GM21786 (cell line): ENCODE data around the gene PEX14.

Experiments used
- ATAC-seq: cut with Tn5 transposase; IDR thresholded peaks from one replicate; pipeline ENCODE4 v1.9.1; 2021; ENCODE audit not compliant: unreplicated experiment

PEX14 gene

DNA sequence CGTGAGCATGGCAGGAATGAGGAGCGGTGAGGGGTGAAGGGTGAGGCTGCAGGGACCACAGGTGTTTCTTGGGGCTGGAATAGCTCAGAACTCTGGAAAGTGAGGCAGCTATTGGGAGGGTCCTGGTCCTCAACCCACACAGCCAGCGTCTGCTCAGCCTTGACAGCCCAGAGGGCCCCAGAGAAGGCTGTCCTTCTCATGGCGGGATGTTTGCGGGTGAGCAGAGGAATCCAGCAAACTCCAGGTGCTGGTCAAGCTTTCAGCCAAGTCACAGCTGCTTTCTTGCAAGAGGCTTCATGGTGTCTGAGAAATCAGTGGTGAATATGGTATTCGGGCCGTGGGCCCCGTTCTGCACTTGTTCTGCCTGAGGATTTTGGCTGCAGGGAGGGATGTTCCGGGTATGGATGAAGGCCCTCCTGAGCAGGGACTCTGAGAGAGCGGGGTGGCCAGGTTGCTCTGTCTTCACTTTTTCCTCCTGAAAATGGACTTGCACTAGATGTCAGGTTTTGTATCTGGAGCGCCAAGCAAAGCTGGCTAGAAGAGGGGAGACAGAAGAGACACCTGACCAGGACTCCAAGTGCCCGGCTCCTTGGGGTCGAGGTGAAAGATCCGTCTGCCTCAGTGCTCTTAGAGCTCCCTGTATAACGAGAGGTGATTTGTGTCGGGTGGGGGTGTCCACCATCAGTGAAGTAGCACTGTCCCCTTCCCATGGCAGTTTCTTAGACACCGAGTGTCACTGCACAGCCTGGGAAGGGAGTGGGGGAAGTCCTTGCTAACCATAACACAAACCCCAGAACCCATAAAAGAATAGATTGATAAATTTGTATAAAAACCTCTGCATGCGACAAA, 139.9 kb downstream of the PEX14 start:
- no peak for ATAC-seq

DNA sequence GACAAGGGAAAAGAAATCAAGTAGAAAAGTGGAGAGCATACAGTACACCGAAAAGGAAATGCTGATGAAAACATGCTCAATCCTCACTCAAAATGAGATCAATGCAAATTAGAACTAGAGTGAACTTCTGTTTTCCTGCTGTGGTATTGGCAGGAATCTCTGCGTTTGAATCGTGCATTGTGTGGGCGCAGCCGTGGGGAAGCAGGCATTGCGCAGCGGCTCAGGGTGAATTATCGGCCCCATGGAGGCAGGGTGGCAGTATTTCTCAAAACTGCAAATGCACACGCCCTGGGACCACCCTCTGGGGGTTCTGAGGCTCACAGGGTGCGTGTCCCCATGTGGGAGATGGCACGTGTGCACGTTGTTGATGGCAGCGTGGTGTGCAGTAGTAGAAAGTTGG, 140.6 kb downstream of the PEX14 start:
- ATAC-seq: no peak

DNA sequence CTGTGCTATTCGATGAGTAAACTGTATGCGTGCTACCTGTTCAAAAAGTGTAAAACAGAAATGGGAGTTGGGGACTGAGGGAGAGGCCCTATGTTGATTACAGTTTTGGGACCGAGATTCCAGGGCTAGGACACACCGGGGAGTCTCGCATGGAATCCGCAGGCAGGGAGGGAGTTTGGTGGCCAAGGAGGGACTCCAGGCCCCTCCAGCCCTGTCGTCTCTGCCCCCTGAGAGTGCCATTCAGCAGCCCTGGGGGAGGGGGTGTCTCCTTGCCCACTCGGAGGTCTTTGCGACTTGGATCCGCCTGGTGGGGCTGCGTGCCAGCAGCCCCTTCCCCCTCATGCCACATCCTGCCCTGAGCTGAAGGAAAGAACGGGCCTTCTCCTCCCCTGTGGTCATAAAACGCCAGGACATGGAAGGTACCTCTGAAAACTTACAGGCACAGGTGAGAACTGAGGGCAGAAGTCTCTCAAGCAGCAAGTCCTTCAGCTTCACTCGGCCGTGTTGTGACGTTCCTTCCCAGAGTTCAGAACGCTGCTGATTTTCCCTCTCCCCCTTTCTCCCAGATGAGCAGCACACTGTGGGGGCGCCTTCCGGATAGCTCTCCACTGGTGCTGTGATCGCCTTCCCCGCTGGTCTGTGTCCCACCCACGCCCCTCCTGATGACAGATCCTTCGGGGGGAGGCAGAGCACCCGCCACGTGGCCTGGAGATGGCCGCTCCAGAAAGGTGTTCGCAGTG, 141.4 kb downstream of the PEX14 start:
- no peak for ATAC-seq

DNA sequence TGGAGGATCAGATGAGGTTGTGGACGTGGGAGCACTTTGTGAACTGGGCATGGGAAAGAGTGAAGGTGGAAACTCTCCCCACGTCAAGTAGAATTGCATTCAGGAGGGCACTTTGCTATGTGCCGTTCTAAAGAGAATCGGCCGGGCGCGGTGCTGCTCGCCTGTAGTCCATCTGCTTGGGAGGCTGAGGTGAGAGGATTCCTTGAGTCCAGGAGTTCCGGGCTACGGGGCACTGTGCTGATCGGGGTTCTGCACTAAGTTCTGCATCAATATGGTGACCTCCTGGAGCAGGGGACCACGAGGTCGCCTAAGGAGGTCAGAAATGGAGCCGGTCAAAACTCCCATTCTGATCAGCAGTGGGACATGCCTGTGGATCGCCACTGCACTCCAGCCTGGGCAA, 141.9 kb downstream of the PEX14 start:
- ATAC-seq: no peak

DNA sequence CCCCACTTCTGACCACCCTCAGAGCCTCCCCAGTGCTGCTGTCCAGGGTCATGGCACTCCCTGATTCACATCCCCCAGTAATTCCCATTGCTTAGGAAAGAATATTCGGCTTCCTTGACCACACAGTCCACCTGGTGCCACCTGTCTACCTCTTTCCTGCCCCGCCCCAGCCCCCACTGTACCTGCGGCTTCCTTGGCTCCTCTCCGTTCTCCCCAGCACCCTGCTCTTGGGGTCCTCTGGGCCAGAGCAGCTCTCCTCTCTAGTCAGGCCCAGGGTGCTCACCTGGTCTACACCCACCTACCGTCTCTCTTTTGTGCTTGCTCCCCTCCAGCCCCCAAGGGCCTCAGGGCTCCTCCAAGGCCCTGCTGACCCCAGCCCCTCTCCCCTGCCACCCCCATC, 142.6 kb downstream of the PEX14 start:
- ATAC-seq: no peak

DNA sequence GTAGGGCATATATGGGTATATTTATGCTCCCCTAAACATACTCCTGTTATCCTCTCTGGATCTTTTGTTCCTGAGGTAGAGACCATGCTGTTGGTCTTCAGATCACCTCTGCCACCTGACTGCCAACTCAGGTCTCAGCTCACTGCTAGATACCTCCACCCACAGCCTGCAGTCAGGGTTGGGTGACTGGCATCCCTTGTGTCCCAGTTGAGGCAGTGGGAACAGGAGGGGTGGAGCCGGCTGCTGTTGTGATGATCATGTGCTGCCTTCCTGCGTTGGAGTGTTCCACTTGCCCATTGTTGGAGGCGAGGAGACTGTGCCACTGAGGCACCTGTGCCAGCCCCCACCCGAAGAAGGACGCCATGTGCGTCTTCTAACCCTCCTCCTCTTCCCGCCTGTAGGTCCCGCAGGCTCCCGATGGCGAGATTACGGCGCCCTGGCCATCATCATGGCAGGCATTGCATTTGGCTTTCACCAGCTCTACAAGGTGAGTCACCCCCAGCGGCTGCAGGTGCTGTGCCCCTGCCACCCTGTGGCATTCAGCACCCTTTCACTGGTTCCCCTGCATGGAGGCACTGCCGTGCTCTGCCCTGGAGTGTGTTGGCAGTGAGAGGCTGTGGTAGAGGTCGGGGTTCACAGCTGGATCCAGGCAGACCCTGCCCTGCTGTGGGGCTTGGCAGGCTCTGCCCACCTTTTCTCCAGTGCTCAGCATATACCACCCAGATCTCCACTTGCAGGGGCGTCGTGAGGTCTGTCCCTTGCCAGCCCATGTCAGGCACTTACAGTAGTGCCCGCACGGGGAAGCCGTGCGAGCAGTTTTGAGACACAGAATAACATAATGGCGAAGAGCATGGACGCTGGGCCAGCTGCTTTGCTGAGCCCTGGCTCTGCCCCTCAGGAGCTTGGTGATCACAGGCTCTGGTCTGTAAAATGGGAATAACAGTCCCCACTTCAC, 143.5 kb downstream of the PEX14 start:
- no peak for ATAC-seq

DNA sequence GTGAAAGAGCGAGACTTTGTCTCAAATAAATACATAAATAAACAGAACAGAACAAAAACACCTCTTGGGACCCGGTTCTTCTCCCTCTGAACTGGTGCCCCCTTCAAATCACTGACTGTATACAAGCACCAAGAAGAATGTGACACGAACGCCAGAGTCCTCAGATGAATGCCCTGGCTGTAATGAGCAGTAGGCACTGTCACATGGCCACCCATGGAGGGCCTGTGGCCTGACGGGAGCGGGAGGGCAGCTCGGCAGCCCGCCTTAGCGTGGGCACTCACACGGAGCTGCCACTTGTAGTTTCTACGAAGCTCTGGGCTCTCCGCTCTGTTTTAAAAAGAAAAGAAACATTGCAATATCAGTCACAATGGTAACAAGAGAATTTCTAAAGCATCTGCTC, 146.0 kb downstream of the PEX14 start:
- ATAC-seq: no peak

DNA sequence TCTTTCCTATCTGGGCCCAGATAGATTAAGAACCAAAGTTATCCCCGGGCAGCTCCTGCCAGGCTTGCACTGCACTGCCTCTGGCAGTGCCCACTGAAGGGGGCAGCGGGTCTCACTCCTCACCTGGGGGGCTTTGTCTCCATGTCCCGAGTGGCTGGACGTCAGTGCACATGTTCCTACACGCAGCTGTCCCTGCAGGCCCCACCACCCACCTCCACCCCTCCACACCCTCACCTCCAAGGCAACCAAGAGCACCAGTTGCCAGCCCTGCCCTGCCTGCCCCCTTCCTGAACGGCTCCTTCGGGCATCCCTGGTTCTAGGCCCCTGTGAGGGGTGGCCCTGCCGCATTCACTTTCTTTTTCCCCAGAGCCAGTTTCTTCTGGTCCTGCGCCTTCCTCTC, 147.2 kb downstream of the PEX14 start:
- no peak for ATAC-seq

DNA sequence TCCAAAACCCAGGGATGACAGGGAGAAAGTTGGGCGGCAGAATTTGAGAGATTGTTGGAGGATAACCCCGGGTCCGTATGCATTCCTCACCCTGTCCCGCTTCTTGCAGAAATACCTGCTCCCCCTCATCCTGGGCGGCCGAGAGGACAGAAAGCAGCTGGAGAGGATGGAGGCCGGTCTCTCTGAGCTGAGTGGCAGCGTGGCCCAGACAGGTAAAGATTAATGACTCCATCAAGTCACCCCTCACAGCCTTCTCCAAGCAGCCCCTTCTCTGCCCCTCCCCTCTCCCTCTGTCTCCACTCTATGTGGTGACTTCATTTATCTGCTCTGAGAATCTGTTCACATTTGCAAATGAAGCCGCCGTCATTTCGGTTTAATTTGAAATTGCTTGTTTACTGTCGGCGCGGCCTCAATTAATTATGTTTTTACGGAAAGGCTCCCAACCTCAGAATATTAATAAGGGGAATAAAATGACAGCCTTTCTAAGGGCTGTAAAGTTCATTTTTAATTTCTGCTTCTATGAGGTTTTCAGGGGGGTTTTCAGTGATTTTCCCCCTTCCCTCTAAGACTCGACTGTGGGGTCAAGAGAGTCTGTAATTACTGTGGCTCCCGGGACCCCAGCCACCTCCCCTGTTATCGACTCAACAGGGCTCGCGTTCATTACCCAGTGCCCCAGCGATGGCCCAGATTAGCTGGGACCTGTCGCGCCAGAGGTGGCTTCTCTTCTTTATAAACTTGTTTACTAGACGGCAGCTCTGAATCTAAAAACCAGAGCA, 148.3 kb downstream of the PEX14 start:
- ATAC-seq: no peak

DNA sequence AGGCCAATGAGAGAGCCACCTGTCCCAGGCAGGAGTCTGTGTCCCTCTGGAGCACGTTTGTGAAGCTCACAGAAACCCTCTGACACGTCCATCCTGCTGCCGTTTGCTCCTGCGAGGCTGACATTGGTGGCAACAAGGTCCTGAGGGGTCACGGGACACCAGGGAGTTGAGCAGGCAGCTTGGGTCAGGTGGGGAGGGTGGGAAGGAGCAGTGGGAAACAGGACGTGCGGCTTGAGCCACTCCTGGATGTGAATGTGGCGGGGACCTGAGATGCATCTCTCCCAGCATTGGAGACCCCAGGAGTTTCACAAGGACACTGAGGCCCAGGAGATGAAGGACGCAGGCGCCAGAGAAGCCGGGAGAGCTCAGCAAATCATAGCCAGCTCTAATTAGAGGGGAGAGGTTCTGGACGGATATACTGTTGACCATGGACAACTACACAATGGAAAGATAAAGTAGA, 149.0 kb downstream of the PEX14 start:
- no peak for ATAC-seq

DNA sequence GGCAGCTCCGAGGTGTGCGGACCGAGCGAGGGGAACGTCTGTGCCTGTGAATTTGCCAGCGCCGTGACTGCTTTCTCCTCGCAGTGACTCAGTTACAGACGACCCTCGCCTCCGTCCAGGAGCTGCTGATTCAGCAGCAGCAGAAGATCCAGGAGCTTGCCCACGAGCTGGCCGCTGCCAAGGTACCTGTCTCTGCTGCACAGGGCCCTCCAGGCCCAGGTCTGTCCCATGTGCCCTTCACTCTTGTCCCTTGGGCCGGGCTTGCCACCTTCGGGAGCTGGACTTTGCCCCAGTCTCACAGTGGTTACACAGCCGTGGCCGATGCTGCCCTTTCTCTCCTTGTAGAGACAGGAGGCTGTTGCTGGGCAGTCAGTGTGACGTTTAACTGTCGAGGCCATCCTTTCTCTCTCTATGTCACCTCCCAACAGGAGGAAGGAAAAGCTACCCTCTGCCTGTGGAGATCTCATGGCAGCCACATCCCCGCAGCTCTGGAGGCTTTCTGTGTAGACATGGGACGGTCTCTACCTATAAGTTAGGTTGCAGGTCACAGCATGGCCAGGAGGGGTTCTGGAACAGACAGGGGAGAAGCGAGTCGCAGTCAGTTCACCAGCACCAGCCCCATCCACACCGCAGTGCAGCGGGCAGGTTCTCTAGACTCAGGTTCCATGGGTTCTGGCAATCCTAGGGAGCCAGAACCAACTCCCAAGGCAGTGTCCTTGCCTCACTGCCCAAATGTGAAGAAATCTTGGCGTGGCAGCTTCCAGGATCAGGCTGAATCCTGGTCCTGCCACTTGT, 149.7 kb downstream of the PEX14 start:
- ATAC-seq: no peak

DNA sequence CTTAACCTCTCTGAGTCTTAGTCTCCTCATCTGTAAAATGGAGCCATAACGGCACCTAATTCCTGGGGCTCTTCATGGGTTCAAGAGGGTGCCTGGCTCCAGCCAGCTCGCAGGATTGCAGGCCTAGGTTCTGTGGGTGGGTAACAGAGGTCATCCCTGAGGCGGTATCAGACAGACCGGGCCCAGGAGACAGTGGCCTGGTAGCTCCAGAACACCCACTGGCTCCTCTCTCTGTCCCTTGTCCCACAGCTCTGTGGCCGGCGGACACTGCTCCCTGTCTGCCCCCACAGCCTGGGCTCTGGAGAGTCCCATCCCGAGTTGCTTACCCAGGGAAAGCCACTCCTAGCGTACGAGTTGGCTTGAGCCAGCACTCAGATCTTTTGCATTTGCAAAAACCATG, 150.3 kb downstream of the PEX14 start:
- ATAC-seq: no peak

DNA sequence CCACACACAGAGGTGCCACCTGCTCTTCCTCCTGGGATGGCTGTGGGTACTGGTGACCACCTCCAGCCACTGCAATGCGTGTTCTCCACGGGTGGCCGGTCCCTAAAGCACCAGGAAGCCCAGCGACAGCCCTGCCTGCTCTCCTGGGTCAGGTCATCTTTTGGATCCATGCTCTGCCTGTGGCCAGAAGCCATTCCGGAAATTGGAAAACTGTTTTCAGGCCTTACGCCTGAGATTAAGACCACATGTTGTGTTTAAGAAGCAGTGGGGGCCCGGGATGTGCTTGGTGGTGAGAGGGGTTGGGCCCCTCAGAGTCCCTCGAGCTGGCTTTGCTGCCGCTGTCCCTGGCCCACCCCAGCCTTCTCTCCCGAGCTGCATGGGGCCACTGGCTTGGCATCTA, 150.8 kb downstream of the PEX14 start:
- ATAC-seq: no peak

DNA sequence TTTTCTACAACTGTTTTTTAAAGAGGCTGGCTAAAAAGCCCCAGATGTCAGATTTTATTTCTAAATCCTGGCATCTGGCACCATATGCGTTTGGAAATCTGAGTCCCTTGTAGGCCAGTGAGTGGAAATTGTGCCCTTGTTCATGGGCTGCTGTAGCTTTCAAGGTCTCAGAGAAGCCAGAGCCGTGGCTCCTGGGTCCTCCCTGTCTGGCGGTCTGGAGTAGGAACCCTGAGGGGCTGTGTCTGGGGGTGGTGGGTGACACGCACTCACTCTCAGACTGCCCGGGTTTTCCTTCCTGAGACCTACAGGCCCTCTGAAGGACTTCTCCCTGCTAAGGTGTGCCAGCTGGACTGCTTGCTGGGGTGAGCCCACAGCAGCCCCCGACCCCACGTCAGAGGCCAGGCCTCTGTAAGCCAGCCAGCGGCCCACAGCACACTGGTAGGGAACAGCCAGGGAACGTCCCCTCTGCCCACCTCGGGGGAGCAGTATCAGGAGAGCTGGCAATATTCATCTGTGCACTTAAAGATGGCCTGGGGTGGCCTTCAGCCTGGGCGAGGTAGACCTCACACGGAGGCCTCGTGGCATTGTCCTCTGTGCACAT, 151.5 kb downstream of the PEX14 start:
- no peak for ATAC-seq

DNA sequence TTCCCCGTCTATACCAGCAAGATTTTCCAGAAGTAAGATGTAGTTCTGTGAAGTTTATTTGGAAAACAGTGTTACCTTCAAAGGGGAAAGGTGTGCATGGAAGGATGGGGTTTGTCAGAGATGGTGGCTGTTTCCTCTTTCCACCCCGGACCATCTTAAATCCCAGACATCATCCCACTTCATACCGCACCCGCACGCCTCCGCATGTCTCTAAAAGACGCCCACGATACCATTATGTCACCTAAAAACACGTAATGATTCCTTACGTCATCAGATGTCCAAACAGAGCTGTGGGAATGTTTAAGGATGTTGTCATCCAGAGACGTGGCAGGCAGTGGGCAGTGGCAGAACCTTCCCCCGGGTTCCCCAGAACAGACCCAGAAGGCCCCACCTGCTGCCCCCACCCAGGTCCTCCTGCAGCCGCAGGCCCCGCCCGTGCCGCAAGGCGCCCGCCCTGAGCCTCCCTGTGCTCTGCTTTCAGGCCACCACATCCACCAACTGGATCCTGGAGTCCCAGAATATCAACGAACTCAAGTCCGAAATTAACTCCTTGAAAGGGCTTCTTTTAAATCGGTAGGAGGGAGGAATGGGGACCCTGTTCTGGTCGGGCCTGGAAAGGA, 152.2 kb downstream of the PEX14 start:
- ATAC-seq: no peak

DNA sequence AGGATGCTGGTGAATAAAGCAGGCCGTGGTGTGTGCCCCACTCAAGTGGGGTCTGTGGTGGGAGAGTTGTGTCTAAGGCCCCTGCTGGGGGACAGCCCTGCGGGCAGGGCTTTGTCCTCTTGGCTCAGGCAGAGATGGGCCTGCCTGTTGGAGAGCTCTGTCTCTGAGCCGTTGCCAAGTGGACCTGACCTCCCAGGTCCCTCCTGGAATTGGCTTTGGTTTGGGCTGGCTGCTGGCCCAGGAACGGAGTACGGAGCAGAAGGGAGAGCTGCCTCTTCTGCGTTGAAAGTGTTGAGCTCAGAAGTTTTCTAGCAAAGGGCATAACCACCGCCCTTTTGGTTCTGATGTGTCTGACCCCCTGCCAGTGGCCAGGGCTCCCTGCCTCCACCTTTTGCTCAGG, 153.9 kb downstream of the PEX14 start:
- no peak for ATAC-seq

DNA sequence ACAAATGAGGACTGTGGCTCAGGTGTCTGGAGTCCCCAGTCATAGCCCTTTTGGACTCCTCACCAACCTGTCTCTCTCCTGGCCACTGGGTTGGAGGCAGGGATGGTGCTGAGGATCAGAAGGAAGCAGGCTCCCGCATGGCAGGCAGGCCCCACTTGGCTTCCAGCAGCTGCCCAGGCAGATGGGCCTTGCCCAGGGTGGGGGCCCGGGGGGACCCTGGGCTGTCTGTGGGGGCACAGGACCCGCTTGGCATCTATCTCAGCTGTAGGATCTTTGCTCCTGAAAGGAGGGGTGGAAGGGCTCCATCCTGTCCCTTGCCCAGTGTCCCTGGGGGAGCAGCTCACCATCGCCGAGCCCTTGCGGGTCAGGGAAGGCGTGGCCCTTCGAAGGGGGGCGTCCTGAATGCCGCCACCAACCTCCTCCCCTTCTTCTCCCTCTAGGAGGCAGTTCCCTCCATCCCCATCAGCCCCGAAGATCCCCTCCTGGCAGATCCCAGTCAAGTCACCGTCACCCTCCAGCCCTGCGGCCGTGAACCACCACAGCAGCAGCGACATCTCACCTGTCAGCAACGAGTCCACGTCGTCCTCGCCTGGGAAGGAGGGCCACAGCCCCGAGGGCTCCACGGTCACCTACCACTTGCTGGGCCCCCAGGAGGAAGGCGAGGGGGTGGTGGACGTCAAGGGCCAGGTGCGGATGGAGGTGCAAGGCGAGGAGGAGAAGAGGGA, 154.5 kb downstream of the PEX14 start:
- ATAC-seq: no peak
